COLO829 (cell line): Measurements from ENCODE around the gene HUWE1.
"Not testable (repeated sequence)": the region's sequence is repeated elsewhere in the genome, so short reads cannot be mapped to it uniquely, and the experiment has no call there.

Experiments used
- DNase-seq: peaks from one replicate; pipeline ENCODE4 v3.0.0; 2012; ENCODE audit warnings: low spot score

Gene HUWE1

DNA sequence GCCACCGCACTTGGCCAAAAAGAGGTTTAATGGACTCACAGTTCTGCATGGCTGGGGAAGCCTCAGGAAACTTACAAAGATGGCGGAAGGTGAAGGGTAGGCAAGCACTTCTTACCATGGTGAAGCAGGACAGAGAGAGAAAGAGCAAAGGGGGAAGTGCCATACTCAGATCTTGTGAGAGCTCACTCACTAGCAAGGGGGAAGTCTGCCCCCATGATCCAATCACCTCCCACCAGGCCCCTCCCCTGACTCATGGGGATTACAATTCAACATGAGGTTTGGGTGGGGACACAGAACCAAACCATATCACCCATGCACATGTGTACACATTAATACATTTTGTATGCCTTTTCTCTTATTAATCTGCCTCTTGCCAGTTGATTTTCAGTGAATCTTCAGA, 175.2 kb downstream of the HUWE1 start:
- DNase-seq: no peak

DNA sequence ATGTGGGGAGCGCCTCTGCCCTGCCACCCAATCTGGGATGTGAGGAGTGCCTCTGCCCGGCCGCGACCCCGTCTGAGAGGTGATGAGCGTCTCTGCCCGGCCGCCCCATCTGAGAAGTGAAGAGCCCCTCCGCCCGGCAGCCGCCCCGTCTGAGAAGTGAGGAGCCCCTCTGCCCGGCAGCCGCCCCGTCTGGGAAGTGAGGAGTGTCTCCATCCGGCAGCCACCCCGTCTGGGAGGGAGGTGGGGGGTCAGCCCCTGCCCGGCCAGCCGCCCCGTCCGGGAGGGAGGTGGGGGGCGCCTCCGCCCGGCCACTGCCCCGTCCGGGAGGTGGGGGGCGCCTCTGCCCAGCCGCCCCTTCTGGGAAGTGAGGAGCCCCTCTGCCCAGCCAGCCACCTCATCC, 182.5 kb downstream of the HUWE1 start:
- not testable (repeated sequence) for DNase-seq

DNA sequence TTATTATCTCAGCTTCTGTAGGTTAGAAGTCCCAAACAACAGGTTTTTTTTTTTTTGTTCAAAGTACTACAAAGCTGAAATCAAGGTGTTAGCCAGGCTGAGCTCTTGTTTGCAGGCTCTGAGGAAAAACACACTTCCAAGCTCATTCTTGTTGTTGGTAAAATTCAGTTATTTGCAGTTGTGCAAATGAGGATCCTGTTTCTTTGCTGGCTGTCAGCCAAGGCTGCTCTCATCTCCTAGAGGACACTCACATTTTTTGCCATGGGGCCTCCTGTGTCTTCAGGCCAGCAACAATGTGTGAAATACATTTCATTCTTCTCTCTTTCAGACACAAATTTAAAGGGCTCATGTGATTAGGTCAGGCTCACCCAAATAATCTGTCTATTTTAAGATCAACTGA, 192.1 kb downstream of the HUWE1 start:
- no peak for DNase-seq

DNA sequence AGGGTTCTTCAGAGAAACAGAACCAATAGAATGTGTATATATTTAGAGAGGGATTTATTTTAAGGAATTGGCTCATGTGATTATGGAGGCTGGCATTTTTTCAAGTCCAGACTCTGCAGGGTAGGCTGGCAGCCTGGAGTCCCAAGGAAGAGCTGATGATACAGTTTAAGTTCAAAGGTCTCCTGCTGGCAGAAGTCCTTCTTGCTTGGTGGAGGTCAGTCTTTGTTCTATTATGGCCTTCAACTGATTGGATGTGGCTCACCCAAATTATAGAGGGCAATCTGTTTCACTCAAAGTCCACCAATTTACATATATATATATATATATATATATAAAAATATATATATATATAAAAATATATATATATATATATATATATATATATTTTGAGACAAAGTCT, 200.2 kb downstream of the HUWE1 start:
- no peak for DNase-seq

DNA sequence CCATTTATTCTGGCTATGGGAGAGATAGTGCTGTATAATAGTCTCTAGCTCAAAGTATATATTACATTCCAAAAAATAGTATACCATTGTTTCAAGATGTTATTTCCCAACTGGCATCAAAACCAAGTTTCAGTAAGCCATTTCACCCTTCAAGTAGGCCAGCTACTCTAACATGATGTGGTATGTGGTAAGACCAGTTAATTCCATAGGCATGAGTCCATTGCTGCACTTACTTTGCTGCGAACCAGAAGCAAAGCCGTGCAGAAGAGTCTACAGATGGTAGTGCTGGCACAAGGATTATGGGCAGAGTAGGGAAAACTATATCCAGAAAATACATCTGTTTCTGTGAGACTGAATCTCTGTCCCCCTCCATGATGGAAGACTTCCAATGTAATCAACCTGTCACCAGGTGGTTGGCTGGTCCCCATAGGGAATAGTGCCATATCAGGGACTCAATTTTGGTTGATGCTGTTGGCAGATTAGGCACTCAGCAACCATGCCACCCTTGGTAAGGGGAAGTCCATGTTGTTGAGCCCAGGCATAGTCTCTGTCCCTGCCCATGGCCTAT, 202.6 kb downstream of the HUWE1 start:
- DNase-seq: no peak

DNA sequence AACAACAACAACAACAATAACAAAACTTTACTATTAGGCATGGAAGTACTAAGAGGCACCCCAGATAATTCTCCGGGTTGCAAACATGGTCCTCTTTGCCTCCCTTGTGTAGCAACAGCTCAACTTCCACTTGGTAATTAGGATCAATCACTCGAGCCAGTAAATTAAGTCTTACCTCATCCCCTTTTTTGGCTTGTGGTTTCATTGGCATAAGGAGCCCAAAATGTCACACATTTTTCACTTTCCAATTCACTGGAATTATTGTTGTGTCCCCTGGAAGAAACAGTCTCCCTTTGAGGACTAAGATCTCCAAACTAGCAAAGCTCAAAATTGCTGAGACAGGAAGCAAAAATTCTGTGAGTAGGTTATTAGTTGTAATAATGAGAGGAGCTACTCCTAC, 203.1 kb downstream of the HUWE1 start:
- no peak for DNase-seq
